Osteoblast (primary cell): Measurements from ENCODE around the gene GNL3. TPM values are rescaled to one million over a fixed set of nuclear protein-coding genes. Genes with fewer than 3 reads are reported as not detected.

Experiments
- DNase-seq: peaks from one replicate; pipeline ENCODE4 v3.0.0; 2011; ENCODE audit warnings: low spot score, mixed read lengths; ENCODE audit not compliant: insufficient read length; ENCODE audit errors: missing footprints
- H2AFZ ChIP-seq: 2 replicates; pipeline ENCODE4 v1.6.0; 2011; ENCODE audit warnings: mild to moderate bottlenecking, low read length
- H3K27ac ChIP-seq: 2 replicates; pipeline ENCODE4 v1.5.1; 2011; ENCODE audit warnings: mild to moderate bottlenecking, low read depth, low read length, moderate library complexity
- H3K27me3 ChIP-seq: 2 replicates; pipeline ENCODE4 v1.6.0; 2012; ENCODE audit warnings: mild to moderate bottlenecking, control low read depth, inconsistent platforms, low read length, moderate library complexity; ENCODE audit not compliant: insufficient read depth
- H3K36me3 ChIP-seq: 2 replicates; pipeline ENCODE4 v1.5.1; 2011; ENCODE audit warnings: mild to moderate bottlenecking, low read length, control low read depth, moderate library complexity; ENCODE audit not compliant: insufficient read depth
- H3K4me1 ChIP-seq: 2 replicates; pipeline ENCODE4 v1.5.1; 2011; ENCODE audit warnings: mild to moderate bottlenecking, low read length, control low read depth, moderate library complexity; ENCODE audit not compliant: insufficient read depth
- H3K4me2 ChIP-seq: 2 replicates; pipeline ENCODE4 v1.6.0; 2011; ENCODE audit warnings: mild to moderate bottlenecking, low read length; ENCODE audit not compliant: insufficient read depth
- H3K4me3 ChIP-seq: fragments of 200-600 bp; sonication (generic); 3 replicates; pipeline ENCODE4 v1.5.1; 2012; ENCODE audit warnings: mild to moderate bottlenecking, low read length, inconsistent platforms; ENCODE audit not compliant: insufficient read depth
- H3K79me2 ChIP-seq: 2 replicates; pipeline ENCODE4 v1.6.0; 2012; ENCODE audit warnings: mild to moderate bottlenecking, low read length, control low read depth, inconsistent platforms; ENCODE audit not compliant: insufficient read depth
- H3K9me3 ChIP-seq: 2 replicates; pipeline ENCODE4 v1.5.1; 2011; ENCODE audit warnings: low read depth, low read length, control low read depth
- H4K20me1 ChIP-seq: 2 replicates; pipeline ENCODE4 v1.6.0; 2012; ENCODE audit warnings: mild to moderate bottlenecking, low read length, control low read depth; ENCODE audit not compliant: insufficient read depth
- total RNA-seq: library from RNA; depleted of rRNA; stranded (reverse); fragments of >200 nt; gene quantifications from 2 replicates; pipeline ENCODE4 v1.2.3, GENCODE V29; 2012
- TF ChIP-seq, protein P1 (sequence below): IDR thresholded peaks from 2 replicates; pipeline ENCODE4 v1.5.1; 2011; ENCODE audit warnings: mild to moderate bottlenecking, low read depth, low read length, moderate library complexity; ENCODE audit errors: extremely low read depth

The GNL3 gene
- total RNA-seq, 1 donor, result 129 TPM

DNA sequence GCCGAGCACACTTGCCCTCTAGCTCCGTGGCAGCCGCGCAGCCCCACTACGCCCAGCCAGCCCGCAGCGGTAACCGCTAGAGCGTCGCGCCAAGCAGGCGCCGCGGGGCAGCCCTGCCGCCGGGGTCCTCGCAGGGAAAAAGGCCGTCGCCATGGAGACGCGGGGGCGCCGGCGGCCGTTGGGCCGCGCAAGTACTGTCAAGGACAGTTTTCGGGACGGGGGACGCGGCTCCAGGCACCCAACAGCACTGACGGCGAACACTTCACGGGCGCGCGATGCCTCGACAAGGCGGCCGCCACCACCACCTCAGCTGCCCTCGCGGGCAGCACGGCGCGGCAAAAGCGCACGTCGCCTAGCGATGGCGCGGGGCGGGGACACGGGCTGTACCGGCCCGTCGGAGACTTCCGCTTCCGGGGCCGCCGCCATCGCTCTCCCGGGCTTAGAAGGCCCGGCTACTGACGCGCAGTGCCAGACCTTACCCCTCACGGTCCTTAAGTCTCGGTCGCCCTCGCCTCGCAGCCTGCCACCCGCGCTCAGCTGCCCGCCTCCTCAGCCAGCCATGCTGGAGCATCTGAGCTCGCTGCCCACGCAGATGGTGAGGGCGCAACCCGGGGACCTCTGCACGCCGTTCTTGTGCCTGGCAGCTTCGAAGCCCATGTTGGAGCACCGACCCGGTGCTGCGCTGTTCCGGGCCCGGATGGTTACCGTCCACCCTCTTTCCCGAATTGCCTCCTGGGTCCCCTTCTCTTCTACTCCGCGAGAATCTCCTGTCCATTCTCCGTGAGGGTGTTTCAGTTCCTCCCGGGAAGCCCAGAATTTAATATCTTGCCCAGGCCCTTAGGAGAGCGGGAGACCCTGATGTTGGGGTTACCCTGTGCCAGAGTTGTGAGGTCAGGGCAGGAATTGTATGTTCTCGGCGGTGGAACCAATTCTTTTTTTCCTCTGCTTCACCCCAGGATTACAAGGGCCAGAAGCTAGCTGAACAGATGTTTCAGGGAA lies 20.2 kb downstream of the GNL3 start, which contains the start of the genes GLT8D1 and SPCS1:
GLT8D1 (minus strand) TSS at position 104 of the 999 bp plus-strand sequence. CDS start 5,331 bp downstream, outside the sequence.
SPCS1 (plus strand) TSS at position 419 of the 999 bp plus-strand sequence; CDS start at position 560, 141 bp downstream.
- H3K36me3 ChIP-seq, result peaks cover 16% of the 10 kb centered on the region
- H3K4me2 ChIP-seq, result peak within 1 kb of the TSS; percentile 100
- DNase-seq, result peak; percentile 98
- H4K20me1 ChIP-seq, result peaks cover 2% of the 10 kb centered on the region
- H3K9me3 ChIP-seq, result no peaks in the 10 kb centered on the region
- TF ChIP-seq, protein P1, sequence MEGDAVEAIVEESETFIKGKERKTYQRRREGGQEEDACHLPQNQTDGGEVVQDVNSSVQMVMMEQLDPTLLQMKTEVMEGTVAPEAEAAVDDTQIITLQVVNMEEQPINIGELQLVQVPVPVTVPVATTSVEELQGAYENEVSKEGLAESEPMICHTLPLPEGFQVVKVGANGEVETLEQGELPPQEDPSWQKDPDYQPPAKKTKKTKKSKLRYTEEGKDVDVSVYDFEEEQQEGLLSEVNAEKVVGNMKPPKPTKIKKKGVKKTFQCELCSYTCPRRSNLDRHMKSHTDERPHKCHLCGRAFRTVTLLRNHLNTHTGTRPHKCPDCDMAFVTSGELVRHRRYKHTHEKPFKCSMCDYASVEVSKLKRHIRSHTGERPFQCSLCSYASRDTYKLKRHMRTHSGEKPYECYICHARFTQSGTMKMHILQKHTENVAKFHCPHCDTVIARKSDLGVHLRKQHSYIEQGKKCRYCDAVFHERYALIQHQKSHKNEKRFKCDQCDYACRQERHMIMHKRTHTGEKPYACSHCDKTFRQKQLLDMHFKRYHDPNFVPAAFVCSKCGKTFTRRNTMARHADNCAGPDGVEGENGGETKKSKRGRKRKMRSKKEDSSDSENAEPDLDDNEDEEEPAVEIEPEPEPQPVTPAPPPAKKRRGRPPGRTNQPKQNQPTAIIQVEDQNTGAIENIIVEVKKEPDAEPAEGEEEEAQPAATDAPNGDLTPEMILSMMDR, result no peak
- H3K27ac ChIP-seq, result peak within 1 kb of the TSS; percentile 90
- no peaks in the 10 kb centered on the region for H3K27me3 ChIP-seq
- H3K79me2 ChIP-seq, result peaks cover 68% of the 10 kb centered on the region
- H2AFZ ChIP-seq, result peak within 1 kb of the TSS; percentile 95
- H3K4me3 ChIP-seq, result peak within 1 kb of the TSS; percentile 90
- peaks cover 23% of the 10 kb centered on the region for H3K4me1 ChIP-seq

DNA sequence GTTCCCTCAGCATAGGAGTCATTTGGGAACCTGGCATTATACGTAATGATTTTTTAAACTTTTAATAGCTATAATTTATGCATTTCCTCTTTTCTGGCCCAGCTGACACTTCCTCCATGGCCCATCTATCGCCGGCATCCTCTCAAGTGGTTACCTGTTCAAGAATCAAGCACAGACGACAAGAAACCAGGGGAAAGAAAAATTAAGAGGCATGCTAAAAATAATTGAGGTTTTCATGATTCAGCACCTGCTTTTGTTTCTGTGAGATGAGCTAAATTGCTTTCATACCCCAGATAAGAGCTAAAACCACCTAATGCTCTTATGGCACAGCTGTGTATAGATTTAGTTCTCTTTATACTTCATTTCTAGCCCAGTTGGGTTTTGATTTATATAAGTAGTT lies 21.8 kb downstream of the GNL3 start:
- peaks cover 16% of the 10 kb centered on the region for H3K36me3 ChIP-seq
- H4K20me1 ChIP-seq, result no peaks in the 10 kb centered on the region
- H3K27me3 ChIP-seq, result no peaks in the 10 kb centered on the region
- peaks cover 23% of the 10 kb centered on the region for H3K4me1 ChIP-seq
- peaks cover 52% of the 10 kb centered on the region for H3K79me2 ChIP-seq
- TF ChIP-seq, protein P1, result no peak
- H3K4me2 ChIP-seq, result peak overlapping the region; percentile 100
- H3K4me3 ChIP-seq, result peak overlapping the region; percentile 90
- H2AFZ ChIP-seq, result no peak overlapping the region
- no peak overlapping the region for H3K27ac ChIP-seq
- no peak for DNase-seq
- no peaks in the 10 kb centered on the region for H3K9me3 ChIP-seq

DNA sequence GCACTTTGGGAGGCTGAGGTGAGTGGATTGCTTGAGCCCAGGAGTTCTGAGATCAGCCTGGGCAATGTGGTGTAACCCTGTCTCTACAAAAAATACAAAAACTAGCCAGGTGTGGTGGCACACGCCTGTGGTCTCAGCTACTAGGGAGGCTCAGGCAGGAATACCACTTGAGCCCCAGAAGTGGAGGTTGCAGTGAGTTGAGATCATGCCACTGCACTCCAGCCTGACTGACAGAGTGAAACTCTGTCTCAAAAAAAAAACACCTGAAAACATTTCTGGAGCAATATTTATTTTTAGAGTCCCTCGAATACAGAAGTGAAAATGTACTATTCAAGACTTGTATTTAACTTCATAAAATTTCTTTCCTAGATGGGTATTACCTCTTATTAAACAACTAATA lies 24.7 kb downstream of the GNL3 start:
- Histone ChIP-seq H3K36me3 (peaks cover 16% of the 10 kb centered on the region), H3K79me2 (peaks cover 24% of the 10 kb centered on the region), H3K4me3 (no peak overlapping the region), H4K20me1 (no peaks in the 10 kb centered on the region), H3K27ac (no peak overlapping the region), H3K27me3 (no peaks in the 10 kb centered on the region), H3K4me1 (peaks cover 9% of the 10 kb centered on the region), H2AFZ (no peak overlapping the region), H3K4me2 (no peak overlapping the region), H3K9me3 (no peaks in the 10 kb centered on the region)
- DNase-seq, result no peak
- TF ChIP-seq, protein P1, result no peak
